K562 (cell line): Measurements from ENCODE around the gene KLHL29. TPM values are rescaled to one million over a fixed set of nuclear protein-coding genes. Genes with fewer than 3 reads are reported as not detected.

Source experiments
- BMI1 ChIP-seq: fragments of 150-350 bp; IDR thresholded peaks from 2 replicates; pipeline ENCODE4 v1.6.1; 2014; ENCODE audit warnings: low read length
- BRF1 ChIP-seq: IDR thresholded peaks from 3 replicates; pipeline ENCODE4 v1.6.1; 2011; ENCODE audit warnings: borderline replicate concordance, mild to moderate bottlenecking; ENCODE audit not compliant: insufficient read length; ENCODE audit errors: extremely low read depth
- COPS2 ChIP-seq: fragments of 450-650 bp; conservative IDR thresholded peaks from 2 replicates; pipeline ENCODE4 v1.6.1; 2016; ENCODE audit warnings: mild to moderate bottlenecking, moderate library complexity
- ESRRA ChIP-seq: fragments of 450-650 bp; IDR thresholded peaks from 2 replicates; pipeline ENCODE4 v1.6.1; 2014; ENCODE audit warnings: low read depth, mild to moderate bottlenecking, moderate library complexity, borderline replicate concordance
- EZH2 ChIP-seq: IDR thresholded peaks from 2 replicates; pipeline ENCODE4 v1.6.1; 2012; ENCODE audit warnings: low read depth, mild to moderate bottlenecking, inconsistent platforms, low read length, borderline replicate concordance
- FOXO4 ChIP-seq: fragments of 450-650 bp; formaldehyde crosslinking; IDR thresholded peaks from 2 replicates; pipeline ENCODE4 v1.4.0; 2020; ENCODE audit warnings: mild to moderate bottlenecking, moderate library complexity
- HDAC1 ChIP-seq, 2 experiments: fragments of 450-650 bp; IDR thresholded peaks; 2 replicates each; pipeline ENCODE4 v1.6.1; 2016 to 2017; ENCODE audit warnings: inconsistent platforms in 1 of 2, mild to moderate bottlenecking in 1 of 2, moderate library complexity in 1 of 2
- KDM1A ChIP-seq, 2 experiments: fragments of 450-650 bp; IDR thresholded peaks; 2 replicates each; pipeline ENCODE4 v1.6.1; 2016; ENCODE audit warnings: mild to moderate bottlenecking in 2 of 2
- KDM5B ChIP-seq: fragments of 200-600 bp; sonication (generic); IDR thresholded peaks from 2 replicates; pipeline ENCODE4 v1.6.1; 2012; ENCODE audit warnings: low read depth, mild to moderate bottlenecking, moderate library complexity, low read length, control low read depth, inconsistent platforms; ENCODE audit not compliant: insufficient replicate concordance
- L3MBTL2 ChIP-seq: fragments of 450-650 bp; IDR thresholded peaks from 2 replicates; pipeline ENCODE4 v1.6.1; 2016; ENCODE audit warnings: mild to moderate bottlenecking, moderate library complexity
- NR2F6 ChIP-seq: fragments of 450-650 bp; formaldehyde crosslinking; IDR thresholded peaks from 2 replicates; pipeline ENCODE4 v1.4.0; 2020; ENCODE audit warnings: mild to moderate bottlenecking
- RERE ChIP-seq: sonication (generic); formaldehyde crosslinking; IDR thresholded peaks from 2 replicates; pipeline ENCODE4 v1.8.0; 2023; ENCODE audit warnings: missing genetic modification reagents, mild to moderate bottlenecking, borderline replicate concordance
- SMC3 ChIP-seq: conservative IDR thresholded peaks from 2 replicates; pipeline ENCODE4 v1.6.1; 2011; ENCODE audit warnings: low read depth, low read length, improper control_type of control experiment; ENCODE audit not compliant: insufficient read depth
- TAF15 ChIP-seq: fragments of 200-400 bp; formaldehyde crosslinking; IDR thresholded peaks from 2 replicates; pipeline ENCODE4 v1.6.1; 2017; ENCODE audit warnings: mild to moderate bottlenecking, low read depth, low read length, moderate library complexity
- TEAD4 ChIP-seq, 2 experiments: sonication (generic) in 1 of 2; formaldehyde crosslinking in 1 of 2; IDR thresholded peaks; 2 replicates each; pipeline versions ENCODE4 v1.6.1 to v1.8.0; 2012 to 2022; ENCODE audit warnings: borderline replicate concordance in 1 of 2, inconsistent platforms in 1 of 2, low read length in 1 of 2, mild to moderate bottlenecking in 1 of 2, missing genetic modification reagents in 1 of 2
- ZBTB11 ChIP-seq, 3 experiments: fragments of 200-800 bp in 1 of 3; fragments of 250-450 bp in 1 of 3; fragments of 450-650 bp in 1 of 3; sonication (Bioruptor Pico) in 1 of 3; sonication (Bioruptor generic) in 1 of 3; formaldehyde crosslinking in 1 of 3; IDR thresholded peaks; 2 replicates each; pipeline versions ENCODE4 v1.6.1 to v1.8.0; 2016 to 2022; ENCODE audit warnings: mild to moderate bottlenecking in 2 of 3, missing genetic modification characterization in 2 of 3, missing compliant biosample characterization in 1 of 3, moderate library complexity in 1 of 3
- ZNF212 ChIP-seq: fragments of 450-650 bp; formaldehyde crosslinking; IDR thresholded peaks from 2 replicates; pipeline ENCODE4 v1.4.0; 2020; ENCODE audit warnings: mild to moderate bottlenecking
- ZNF232 ChIP-seq: sonication (generic); formaldehyde crosslinking; IDR thresholded peaks from 2 replicates; pipeline ENCODE4 v1.8.0; 2022; ENCODE audit warnings: mild to moderate bottlenecking, missing genetic modification reagents
- polyA plus RNA-seq, 8 experiments: library from polyadenylated mRNA; depleted of rRNA in 4 of 8; stranded (reverse) in 5 of 8; unstranded in 3 of 8; fragments of >200 nt; fragmentation: Nextera tagmentation in 2 of 8; fragmentation: Illumina TruSeq in 1 of 8; extraction: Ambion mirVana in 2 of 8; extraction: Trizol in 1 of 8; gene quantifications; 2 replicates each; pipeline versions ENCODE4 v1.2.1 to v1.2.3, GENCODE V29; 2011 to 2014; ENCODE audit warnings: inconsistent platforms in 1 of 8, missing spikeins in 1 of 8
- total RNA-seq, 7 experiments: library from RNA; depleted of rRNA in 6 of 7; stranded (reverse); fragments of >200 nt in 6 of 7; fragmentation: Illumina TruSeq in 2 of 7; extraction: Trizol in 2 of 7; gene quantifications; 2 replicates each; pipeline versions ENCODE4 v1.2.1 to v1.2.3, GENCODE V29; 2011 to 2021; ENCODE audit warnings: low replicate concordance in 1 of 7

Gene KLHL29
- total and polyA plus RNA-seq, 9 of the 15 experiments (the other 6 are each of a cell fraction or from before 2014, with no cell fraction given): 0.03 to 0.31 (median 0.08) TPM; not detected in 1

- TF ChIP-seq ZBTB11 (CRISPR knock-in tag; IDR thresholded peaks at IDR 0.05) (no peak), TAF15 (no peak), KDM1A (IDR thresholded peaks at IDR 0.05) (no peak), TEAD4 (IDR thresholded peaks at IDR 0.05; ENCODE audit: low read length) (peak; percentile 44; the same call in 1 of the 2 replicates), TEAD4 (CRISPR knock-in tag; IDR thresholded peaks at IDR 0.05; ENCODE audit: borderline replicate concordance) (no peak), KDM5B (no peak), L3MBTL2 (0 out of 2 replicates have a peak, but pooled peaks have one; percentile 10), BMI1 (no peak), ZNF212 (no peak), ZNF232 (CRISPR knock-in tag) (no peak), COPS2 (no peak), FOXO4 (CRISPR knock-in tag) (no peak), BRF1 (no peak), RERE (CRISPR knock-in tag) (no peak), HDAC1 (IDR thresholded peaks at IDR 0.05) (no peak), SMC3 (no peak), NR2F6 (CRISPR knock-in tag) (no peak), EZH2 (no peak), ESRRA (peak; percentile 81)
Measured at GRCh38 chr2:23449413-23449812, 64.4 kb downstream of the KLHL29 start (continued).
